HCT116 (cell line): ENCODE data around the gene PDIK1L. TPM values are rescaled to one million over a fixed set of nuclear protein-coding genes. Genes with fewer than 3 reads are reported as not detected.

Experiments used
- ATAC-seq: fragments of 200-7000 bp; cut with Tn5 transposase; 2 replicates; pipeline ENCODE4 v1.9.1; 2020; ENCODE audit warnings: mild to moderate bottlenecking, moderate library complexity
- BruUV-seq: library from RNA; stranded (reverse); fragments of 400-500 nt; replicated peaks from 2 replicates; lab custom pipeline; 2021; lab: Mats Ljungman, UMichigan
- CTCF ChIA-PET: fragments of 300-600 bp; sonication (Branson Sonifier 250); formaldehyde crosslinking; loops from one replicate; lab custom pipeline; 2021; ENCODE audit warnings: antibody characterized with exemption; lab: Charles Lee
- POLR2A ChIA-PET: fragments of 300-600, 350-600 bp; sonication (Branson Sonifier 250); formaldehyde crosslinking; loops from one replicate; lab custom pipeline; 2021; ENCODE audit warnings: antibody characterized with exemption; lab: Charles Lee
- RAD21 ChIA-PET, 2 experiments: fragments of 300-600 bp; sonication (Branson Sonifier 250); formaldehyde crosslinking; loops; one replicate each; lab custom pipeline; 2023; ENCODE audit warnings: low total read pairs in 2 of 2; ENCODE audit not compliant: uncharacterized antibody in 2 of 2, unreplicated experiment in 2 of 2, low non-redundant PET in 1 of 2; lab: Charles Lee
- DNase-seq: peaks from one replicate; pipeline ENCODE4 v3.0.0-alpha.2; 2010; ENCODE audit warnings: low read depth, low spot score
- H2AFZ ChIP-seq: fragments of 200-600 bp; shearing (Covaris generic), sonication (generic); 2 replicates; pipeline ENCODE4 v1.6.1; 2017; ENCODE audit warnings: low read depth, mixed run types, mixed read lengths, antibody characterized with exemption, low read length; ENCODE audit not compliant: poor library complexity, severe bottlenecking
- H3K27ac ChIP-seq: 2 replicates; pipeline ENCODE4 v1.5.1; 2012; ENCODE audit warnings: low read depth, low read length
- H3K27me3 ChIP-seq: fragments of 200-600 bp; sonication (generic); 2 replicates; pipeline ENCODE4 v1.6.1; 2016; ENCODE audit warnings: mixed run types, low read length, mixed read lengths; ENCODE audit not compliant: insufficient read depth
- H3K36me3 ChIP-seq, 2 experiments: fragments of 200-500 bp in 1 of 2; fragments of 200-600 bp in 1 of 2; sonication (Bioruptor generic) in 1 of 2; sonication (generic) in 1 of 2; 2 replicates each; pipeline versions ENCODE4 v1.5.1 to v1.6.1; 2014 to 2016; ENCODE audit warnings: low read length in 2 of 2, inconsistent platforms in 1 of 2, mixed read lengths in 1 of 2, mixed run types in 1 of 2; ENCODE audit not compliant: insufficient read depth in 2 of 2, control insufficient read depth in 1 of 2
- H3K4me1 ChIP-seq, 2 experiments: fragments of 200-600 bp in 1 of 2; sonication (generic) in 1 of 2; 2 replicates each; pipeline versions ENCODE4 v1.5.1 to v1.6.1; 2012 to 2017; ENCODE audit warnings: low read length in 2 of 2, inconsistent platforms in 1 of 2, mild to moderate bottlenecking in 1 of 2, mixed read lengths in 1 of 2, mixed run types in 1 of 2, moderate library complexity in 1 of 2; ENCODE audit not compliant: insufficient read depth in 2 of 2, control insufficient read depth in 1 of 2
- H3K4me2 ChIP-seq: fragments of 200-600 bp; sonication (generic); 2 replicates; pipeline ENCODE4 v1.6.1; 2017; ENCODE audit warnings: mixed run types, low read length, mixed read lengths
- H3K4me3 ChIP-seq, 2 experiments: fragments of 200-600 bp in 1 of 2; sonication (generic) in 1 of 2; replicated peaks in 1 of 2; 2 replicates each; pipeline ENCODE4 v1.5.1; 2011 to 2016; ENCODE audit warnings: low read length in 2 of 2, control low read depth in 1 of 2, low read depth in 1 of 2, mild to moderate bottlenecking in 1 of 2, mixed read lengths in 1 of 2, mixed run types in 1 of 2
- H3K79me2 ChIP-seq: fragments of 200-600 bp; sonication (generic); 2 replicates; pipeline ENCODE4 v1.6.1; 2017; ENCODE audit warnings: mild to moderate bottlenecking, mixed run types, low read length, moderate library complexity, mixed read lengths; ENCODE audit not compliant: insufficient read depth
- H3K9ac ChIP-seq: fragments of 200-600 bp; sonication (generic); 2 replicates; pipeline ENCODE4 v1.6.1; 2016; ENCODE audit warnings: low read length, mixed read lengths
- H3K9me2 ChIP-seq: fragments of 200-600 bp; sonication (generic), shearing (Covaris generic); 2 replicates; pipeline ENCODE4 v1.6.1; 2017; ENCODE audit warnings: mixed run types, mild to moderate bottlenecking, moderate library complexity; ENCODE audit not compliant: insufficient read depth
- H3K9me3 ChIP-seq, 2 experiments: fragments of 200-500 bp in 1 of 2; fragments of 200-600 bp in 1 of 2; sonication (Bioruptor generic) in 1 of 2; sonication (generic) in 1 of 2; 2 replicates each; pipeline ENCODE4 v1.6.1; 2014 to 2017; ENCODE audit warnings: low read length in 2 of 2, mixed read lengths in 2 of 2, inconsistent platforms in 1 of 2, low read depth in 1 of 2, mild to moderate bottlenecking in 1 of 2, mixed run types in 1 of 2, moderate library complexity in 1 of 2; ENCODE audit not compliant: control insufficient read depth in 1 of 2, insufficient read depth in 1 of 2
- H4K20me1 ChIP-seq: fragments of 200-600 bp; sonication (generic), shearing (Covaris generic); 2 replicates; pipeline ENCODE4 v1.6.1; 2017; ENCODE audit warnings: mixed run types, mild to moderate bottlenecking, moderate library complexity; ENCODE audit not compliant: insufficient read depth
- CBX3 ChIP-seq: IDR thresholded peaks from 2 replicates; pipeline ENCODE4 v1.6.1; 2012; ENCODE audit warnings: low read depth
- CEBPB ChIP-seq: IDR thresholded peaks from 2 replicates; pipeline ENCODE4 v1.6.1; 2012; ENCODE audit warnings: low read depth
- ELF1 ChIP-seq: IDR thresholded peaks from 2 replicates; pipeline ENCODE4 v1.6.1; 2012; ENCODE audit warnings: low read depth, borderline replicate concordance
- EZH2 ChIP-seq: fragments of 200-600 bp; sonication (generic); IDR thresholded peaks from 2 replicates; pipeline ENCODE4 v1.6.1; 2017; ENCODE audit warnings: antibody characterized with exemption, mixed run types
- FOSL1 ChIP-seq: IDR thresholded peaks from 2 replicates; pipeline ENCODE4 v1.6.1; 2012; ENCODE audit warnings: low read depth
- JUND ChIP-seq: IDR thresholded peaks from 2 replicates; pipeline ENCODE4 v1.6.1; 2012
- MAX ChIP-seq: IDR thresholded peaks from 2 replicates; pipeline ENCODE4 v1.6.1; 2012
- POLR2A ChIP-seq: IDR thresholded peaks from 2 replicates; pipeline ENCODE4 v1.7.0; 2011; ENCODE audit warnings: borderline replicate concordance; ENCODE audit not compliant: insufficient read depth, insufficient read length; ENCODE audit errors: extremely low read depth
- POLR2AphosphoS5 ChIP-seq: IDR thresholded peaks from 2 replicates; pipeline ENCODE4 v1.6.1; 2011; ENCODE audit warnings: mild to moderate bottlenecking, low read depth, low read length, moderate library complexity
- RAD21 ChIP-seq: IDR thresholded peaks from 2 replicates; pipeline ENCODE4 v1.6.1; 2012; ENCODE audit warnings: low read depth, mild to moderate bottlenecking
- REST ChIP-seq: IDR thresholded peaks from 2 replicates; pipeline ENCODE4 v1.6.1; 2012; ENCODE audit warnings: low read depth
- SIN3A ChIP-seq: IDR thresholded peaks from 2 replicates; pipeline ENCODE4 v1.6.1; 2012; ENCODE audit warnings: low read depth
- TCF7L2 ChIP-seq: IDR thresholded peaks from 2 replicates; pipeline ENCODE4 v1.7.0; 2011; ENCODE audit warnings: borderline replicate concordance, inconsistent platforms; ENCODE audit not compliant: insufficient read depth, insufficient read length; ENCODE audit errors: extremely low read depth
- YY1 ChIP-seq: IDR thresholded peaks from 2 replicates; pipeline ENCODE4 v1.6.1; 2011; ENCODE audit warnings: low read length, low read depth, moderate library complexity, mild to moderate bottlenecking; ENCODE audit not compliant: insufficient replicate concordance; ENCODE audit errors: extremely low read depth
- ZBTB33 ChIP-seq: IDR thresholded peaks from 2 replicates; pipeline ENCODE4 v1.6.1; 2011; ENCODE audit warnings: mild to moderate bottlenecking, low read length, moderate library complexity; ENCODE audit not compliant: insufficient replicate concordance; ENCODE audit errors: extremely low read depth
- ZFX ChIP-seq: fragments of 450-650 bp; IDR thresholded peaks from 2 replicates; pipeline ENCODE4 v1.6.1; 2017
- intact Hi-C: fragments of 100-400 bp; cut with micrococcal nuclease; formaldehyde crosslinking; loops from 2 replicates; pipeline ENCODE4 v1.10.0; 2022
- total RNA-seq: library from RNA; stranded (reverse); gene quantifications from one replicate; pipeline ENCODE4 v1.2.1, GENCODE V29; 2021; ENCODE audit not compliant: unreplicated experiment

Gene PDIK1L
- total RNA-seq, 1 experiment from 2014 or later: 8.8 TPM

- DNase-seq: no peak
- Histone ChIP-seq H4K20me1 (no peaks in the 10 kb centered on the region), H3K27ac (no peak overlapping the region), H3K4me3 (no peak overlapping the region), H3K27me3 (no peaks in the 10 kb centered on the region), H2AFZ (no peak overlapping the region), H3K4me1 (peaks cover 9 to 22% of the 10 kb centered on the region in 2 experiments), H3K36me3 (no peaks in the 10 kb centered on the region), H3K9ac (no peak overlapping the region), H3K9me3 (no peaks in the 10 kb centered on the region), H3K79me2 (no peaks in the 10 kb centered on the region), H3K4me2 (no peak overlapping the region), H3K9me2 (no peaks in the 10 kb centered on the region)
- POLR2A ChIA-PET: no interaction called here
- RAD21 ChIA-PET: no interaction called here
- no TSS peak for BruUV-seq
- TF ChIP-seq SIN3A: no peak
- no peak for TF ChIP-seq POLR2AphosphoS5
- ATAC-seq: no peak
- intact Hi-C loops: no loop called here
- CTCF ChIA-PET: interaction anchor here (1.4 to 1.8 kb wide), 2 partner anchors 9 to 16 kb away, joined by 5 to 11 read pairs; partner anchors contain the start of gene ZNF593
Observed at GRCh38 chr1:26153966-26154532, 42.4 kb downstream of the PDIK1L start.

DNA sequence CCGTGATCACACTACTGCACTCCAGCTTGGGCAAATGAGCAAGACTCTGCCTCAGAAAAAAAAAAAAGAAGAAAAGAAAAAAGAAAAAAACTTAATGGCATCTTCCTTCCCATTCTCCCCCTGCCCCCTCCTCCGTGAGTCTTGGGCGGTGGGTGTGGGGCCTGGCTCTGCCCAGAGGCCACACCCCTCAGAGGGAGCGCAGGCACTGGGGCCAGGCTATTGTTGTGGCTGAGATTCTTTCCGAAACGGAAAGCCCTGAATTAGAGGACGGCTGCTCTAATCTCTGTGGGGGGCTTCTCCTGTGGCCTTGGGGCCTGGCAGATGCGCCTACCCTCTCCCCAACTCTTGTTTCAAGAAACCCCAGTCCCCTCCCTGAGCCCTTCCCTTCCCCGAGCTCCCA is 43.1 kb downstream of the PDIK1L start:
- Histone ChIP-seq H3K9ac (no peak overlapping the region), H3K4me2 (no peak overlapping the region), H3K4me3 (no peak overlapping the region), H3K36me3 (no peaks in the 10 kb centered on the region), H3K4me1 (peaks cover 11 to 28% of the 10 kb centered on the region in 2 experiments), H2AFZ (no peak overlapping the region), H3K27me3 (no peaks in the 10 kb centered on the region), H3K79me2 (no peaks in the 10 kb centered on the region), H3K27ac (no peak overlapping the region), H3K9me3 (no peaks in the 10 kb centered on the region), H4K20me1 (no peaks in the 10 kb centered on the region), H3K9me2 (no peaks in the 10 kb centered on the region)
- CTCF ChIA-PET: interaction anchor here (1.4 to 2.9 kb wide), 3 partner anchors 10 to 15 kb away, joined by 5 to 21 read pairs (median 11); partner anchors contain the start of gene ZNF593
- no TSS peak for BruUV-seq
- POLR2A ChIA-PET: no interaction called here
- intact Hi-C loops: no loop called here
- DNase-seq: no peak
- ATAC-seq: no peak
- RAD21 ChIA-PET: no interaction called here
- TF ChIP-seq REST (no peak), ZBTB33 (no peak), MAX (no peak), POLR2AphosphoS5 (no peak), TCF7L2 (no peak), JUND (no peak), CBX3 (no peak), YY1 (no peak), ZFX (no peak), SIN3A (no peak), POLR2A (no peak), CEBPB (no peak), ELF1 (no peak), EZH2 (no peak), FOSL1 (no peak), RAD21 (no peak)
